Central memory CD8-positive, alpha-beta T cell (primary cell): Measurements from ENCODE around the gene TOMM40L.
"Not testable (repeated sequence)": the region's sequence is repeated elsewhere in the genome, so short reads cannot be mapped to it uniquely, and the experiment has no call there.

Experiments
- ATAC-seq: fragments of 150-1000 bp; cut with Tn5 transposase; replicated peaks from 2 replicates; pipeline ENCODE4 v1.10.0; 2022; ENCODE audit warnings: mild to moderate bottlenecking, moderate FRiP score, moderate number of reproducible peaks; ENCODE audit not compliant: poor library complexity, severe bottlenecking; ENCODE audit errors: extremely low read depth
- DNase-seq, 2 donors: peaks; one replicate each; pipeline ENCODE4 v3.0.0; 2021; ENCODE audit warnings: low spot score in 2 of 2
- H3K27ac Mint-ChIP-seq: one replicate; pipeline ENCODE4 v1.8.0; 2022; ENCODE audit warnings: low read depth, mild to moderate bottlenecking, moderate library complexity, mixed read lengths
- H3K27me3 Mint-ChIP-seq: one replicate; pipeline ENCODE4 v1.8.0; 2022; ENCODE audit warnings: mixed read lengths
- H3K36me3 Mint-ChIP-seq: one replicate; pipeline ENCODE4 v1.8.0; 2022; ENCODE audit warnings: mild to moderate bottlenecking, moderate library complexity, mixed read lengths; ENCODE audit not compliant: insufficient read depth
- H3K4me1 Mint-ChIP-seq: one replicate; pipeline ENCODE4 v1.8.0; 2022; ENCODE audit warnings: mixed read lengths
- H3K4me3 Mint-ChIP-seq: one replicate; pipeline ENCODE4 v1.8.0; 2022; ENCODE audit warnings: mild to moderate bottlenecking, moderate library complexity, mixed read lengths
- H3K9me3 Mint-ChIP-seq: one replicate; pipeline ENCODE4 v1.8.0; 2022; ENCODE audit warnings: mixed read lengths

Gene TOMM40L

DNA sequence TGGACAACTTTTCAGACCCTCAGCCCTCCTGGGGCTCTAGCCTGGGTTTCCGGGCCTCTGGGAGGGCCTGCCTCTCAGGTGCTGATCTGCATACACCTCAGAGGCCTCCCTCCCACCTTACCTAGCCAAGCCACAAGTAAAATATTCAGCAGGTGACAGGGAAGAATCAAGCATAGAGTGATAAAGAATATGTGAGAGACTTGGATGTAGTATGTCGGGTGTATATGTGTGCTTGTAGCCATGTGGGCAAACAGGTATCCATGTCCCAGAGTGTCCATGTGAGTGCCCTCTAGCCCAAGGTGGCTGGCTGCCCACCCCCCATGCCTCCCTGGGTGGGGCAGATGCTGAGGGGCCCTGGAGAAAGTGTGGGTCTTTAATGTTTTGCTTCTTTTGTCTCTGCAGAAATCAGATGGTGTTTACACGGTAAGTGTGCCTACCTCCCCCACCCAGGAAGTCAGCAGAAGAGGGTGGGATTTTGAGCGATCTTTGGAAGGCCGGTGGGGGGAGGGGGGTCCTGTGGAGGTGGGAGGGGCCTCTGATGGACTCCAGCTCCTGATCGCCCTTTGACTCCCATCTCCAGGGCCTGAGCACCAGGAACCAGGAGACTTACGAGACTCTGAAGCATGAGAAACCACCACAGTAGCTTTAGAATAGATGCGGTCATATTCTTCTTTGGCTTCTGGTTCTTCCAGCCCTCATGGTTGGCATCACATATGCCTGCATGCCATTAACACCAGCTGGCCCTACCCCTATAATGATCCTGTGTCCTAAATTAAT is 7.4 kb upstream of the TOMM40L start:
- Mint-ChIP-seq H3K9me3 (no peaks in the 10 kb centered on the region), H3K27ac (peak overlapping the region; percentile 47), H3K27me3 (no peaks in the 10 kb centered on the region), H3K4me1 (peaks cover 26% of the 10 kb centered on the region), H3K36me3 (peaks cover 18% of the 10 kb centered on the region), H3K4me3 (no peak overlapping the region)
- no peak for DNase-seq
- no peak for ATAC-seq

DNA sequence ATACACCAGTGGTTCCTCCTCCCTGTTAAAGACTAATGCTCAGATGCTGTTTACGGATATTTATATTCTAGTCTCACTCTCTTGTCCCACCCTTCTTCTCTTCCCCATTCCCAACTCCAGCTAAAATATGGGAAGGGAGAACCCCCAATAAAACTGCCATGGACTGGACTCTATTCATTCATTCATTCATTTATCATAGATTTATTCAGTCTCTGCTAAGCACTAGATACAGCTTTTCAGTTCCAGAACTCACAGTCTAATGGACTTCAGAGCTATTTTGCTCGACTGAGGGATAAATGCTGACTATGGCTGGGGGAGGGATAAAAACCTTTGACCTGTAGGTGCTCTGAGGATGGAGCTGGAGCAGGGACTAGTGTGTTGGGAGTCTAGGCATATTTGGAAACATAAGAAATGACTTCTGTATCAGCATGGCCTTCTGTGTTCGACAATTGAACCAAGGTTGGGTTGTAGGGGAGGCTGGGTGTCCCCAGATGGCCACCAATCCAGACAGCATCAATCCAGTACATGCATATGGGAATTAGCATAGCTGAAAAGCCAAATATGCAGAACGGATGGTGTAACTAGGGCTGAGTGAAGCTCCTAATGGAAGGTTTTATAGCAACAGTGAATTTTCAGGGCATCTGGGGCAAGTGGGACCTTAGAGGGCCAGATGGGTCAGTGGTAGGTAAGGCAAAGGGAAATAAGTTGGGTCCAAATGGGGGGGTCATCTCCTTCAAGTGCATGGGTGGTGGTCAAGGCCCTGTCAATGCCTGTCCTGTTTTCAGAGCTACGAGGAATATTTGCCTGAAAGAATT is 6.6 kb upstream of the TOMM40L start:
- Mint-ChIP-seq H3K27me3 (no peaks in the 10 kb centered on the region), H3K9me3 (no peaks in the 10 kb centered on the region), H3K36me3 (peaks cover 10% of the 10 kb centered on the region), H3K27ac (no peak overlapping the region), H3K4me3 (no peak overlapping the region), H3K4me1 (peaks cover 33% of the 10 kb centered on the region)
- DNase-seq (no peak), ATAC-seq (no peak)

DNA sequence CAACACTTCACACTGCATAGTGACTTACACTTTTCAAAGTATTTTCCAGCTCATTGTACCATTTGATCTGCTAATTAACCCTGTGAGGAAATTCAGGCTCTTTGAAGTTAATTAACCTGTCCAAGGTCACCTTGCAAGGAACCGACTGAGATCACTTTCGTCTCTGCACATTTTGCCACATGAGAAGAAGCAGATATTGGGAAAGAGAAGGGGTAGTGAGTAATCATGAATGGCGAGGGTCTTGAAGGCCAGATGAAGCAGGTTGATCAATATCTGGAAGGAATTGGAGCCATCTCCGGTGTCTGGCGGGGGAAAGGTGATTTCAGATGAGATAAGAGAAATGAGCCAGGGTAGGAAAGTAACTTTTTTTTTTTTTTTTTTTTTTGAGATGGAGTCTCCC is 5.9 kb upstream of the TOMM40L start:
- no peak for ATAC-seq
- Mint-ChIP-seq H3K36me3 (peaks cover 4% of the 10 kb centered on the region), H3K4me1 (peaks cover 33% of the 10 kb centered on the region), H3K27ac (no peak overlapping the region), H3K4me3 (no peak overlapping the region), H3K27me3 (no peaks in the 10 kb centered on the region), H3K9me3 (no peaks in the 10 kb centered on the region)
- no peak for DNase-seq

DNA sequence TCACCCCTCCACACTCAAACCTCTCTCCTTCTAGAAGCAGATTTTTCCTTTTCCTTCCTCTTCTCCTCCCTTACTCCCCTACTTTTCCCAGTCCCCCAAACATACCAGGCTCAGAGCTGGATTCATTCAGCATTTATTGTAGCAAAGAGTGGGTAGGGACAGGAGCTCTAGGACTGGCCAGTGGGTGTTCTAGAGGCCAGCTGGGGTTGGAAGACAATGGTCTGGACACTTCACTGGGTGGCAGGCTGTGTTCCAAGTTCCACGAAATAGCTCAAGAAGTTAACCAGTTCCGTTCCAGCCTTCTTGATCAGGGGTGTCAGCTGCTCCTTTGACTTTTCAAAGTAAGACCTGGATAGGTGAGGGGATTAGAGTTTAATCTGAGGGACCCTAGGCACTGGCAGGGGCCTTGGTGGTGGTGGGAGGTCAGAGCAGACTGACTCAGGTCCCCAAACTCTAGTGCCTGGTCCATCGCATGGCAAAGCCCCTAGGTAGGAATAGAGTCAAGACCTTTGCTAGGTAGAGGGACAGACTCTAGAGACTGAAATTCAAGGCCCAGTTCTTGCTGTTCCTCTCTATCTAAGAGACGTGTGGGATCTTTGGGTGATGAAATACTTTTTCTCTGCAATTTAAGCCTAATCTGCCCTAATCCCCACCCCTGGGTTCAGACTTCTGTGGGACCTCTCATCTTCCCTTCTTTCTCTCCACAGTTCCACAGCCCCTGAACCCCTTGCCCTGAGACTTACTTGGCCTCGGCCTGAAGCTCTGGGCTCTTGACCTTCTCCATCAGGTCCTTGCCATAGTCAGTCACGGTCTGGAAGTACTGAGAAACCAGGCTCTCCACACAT is 3.5 kb upstream of the TOMM40L start:
- Mint-ChIP-seq H3K27me3 (no peaks in the 10 kb centered on the region), H3K4me1 (peaks cover 51% of the 10 kb centered on the region), H3K27ac (no peak overlapping the region), H3K4me3 (no peak overlapping the region), H3K9me3 (no peaks in the 10 kb centered on the region), H3K36me3 (peaks cover 6% of the 10 kb centered on the region)
- no peak for DNase-seq
- no peak for ATAC-seq

DNA sequence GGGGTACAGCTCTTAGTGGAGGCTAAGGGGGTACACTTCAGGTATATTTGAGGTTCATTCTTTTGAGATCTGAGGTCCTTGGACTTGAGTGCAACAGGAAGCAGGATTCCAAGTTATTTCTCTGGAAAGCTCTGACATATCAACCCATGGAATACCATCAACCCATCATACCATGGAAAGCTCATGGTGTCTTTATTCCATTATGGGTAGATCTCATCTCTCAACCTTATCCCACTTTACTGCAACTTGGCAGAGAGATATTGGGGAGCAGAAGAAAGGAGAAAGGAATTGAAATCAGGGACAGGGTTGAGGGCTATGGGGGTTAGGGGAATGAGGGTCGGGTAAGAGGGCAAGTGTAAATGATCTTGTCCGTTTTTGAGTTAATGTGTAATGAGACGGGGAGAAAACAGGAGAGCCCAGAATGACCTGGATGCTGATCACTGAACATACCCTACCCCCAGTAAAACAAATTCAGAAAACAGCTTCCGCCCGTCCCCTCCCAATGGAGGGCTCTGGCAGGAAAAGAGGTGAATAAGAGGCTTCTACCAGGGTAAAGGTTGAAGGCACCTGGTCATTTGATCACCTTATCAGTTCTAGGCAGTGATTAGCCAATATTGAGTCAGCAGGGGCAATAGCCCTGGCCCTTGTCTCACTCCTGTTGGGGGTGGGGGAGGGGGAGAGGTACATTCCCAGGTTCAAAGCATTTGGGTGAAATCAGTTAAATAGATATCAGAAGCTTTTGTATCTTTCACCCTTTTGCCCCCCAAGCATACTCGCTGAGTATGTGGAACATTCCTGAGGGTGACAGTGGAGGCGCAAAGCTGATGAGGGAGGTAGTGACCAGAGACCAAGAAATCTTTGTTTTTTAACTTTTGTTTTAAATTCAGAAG is 1.8 kb upstream of the TOMM40L start:
- H3K36me3 Mint-ChIP-seq: peaks cover 8% of the 10 kb centered on the region
- H3K27ac Mint-ChIP-seq: peak overlapping the region; percentile 36
- H3K27me3 Mint-ChIP-seq: no peaks in the 10 kb centered on the region
- no peak overlapping the region for H3K4me3 Mint-ChIP-seq
- H3K4me1 Mint-ChIP-seq: peaks cover 41% of the 10 kb centered on the region
- H3K9me3 Mint-ChIP-seq: no peaks in the 10 kb centered on the region
- DNase-seq (no peak), ATAC-seq (no peak)

DNA sequence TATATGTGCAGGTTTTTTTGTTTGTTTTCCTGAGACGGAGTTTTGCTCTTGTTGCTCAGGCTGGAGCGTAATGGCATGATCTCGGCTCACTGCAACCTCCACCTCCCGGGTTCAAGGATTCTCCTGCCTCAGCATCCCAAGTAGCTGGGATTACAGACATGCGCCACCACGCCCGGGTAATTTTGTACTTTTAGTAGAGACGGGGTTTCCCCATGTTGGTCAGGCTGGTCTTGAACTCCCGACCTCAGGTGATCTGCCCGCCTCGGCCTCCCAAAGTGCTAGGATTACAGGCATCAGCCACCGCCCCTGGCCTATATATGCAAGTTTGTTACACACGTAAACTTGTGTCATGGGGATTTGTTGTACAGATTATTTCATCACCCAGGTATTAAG is 1.2 kb upstream of the TOMM40L start:
- not testable (repeated sequence) for H3K36me3 Mint-ChIP-seq, DNase-seq, H3K9me3 Mint-ChIP-seq, ATAC-seq, H3K4me3 Mint-ChIP-seq, H3K27me3 Mint-ChIP-seq, H3K27ac Mint-ChIP-seq
- peaks cover 38% of the 10 kb centered on the region for H3K4me1 Mint-ChIP-seq

DNA sequence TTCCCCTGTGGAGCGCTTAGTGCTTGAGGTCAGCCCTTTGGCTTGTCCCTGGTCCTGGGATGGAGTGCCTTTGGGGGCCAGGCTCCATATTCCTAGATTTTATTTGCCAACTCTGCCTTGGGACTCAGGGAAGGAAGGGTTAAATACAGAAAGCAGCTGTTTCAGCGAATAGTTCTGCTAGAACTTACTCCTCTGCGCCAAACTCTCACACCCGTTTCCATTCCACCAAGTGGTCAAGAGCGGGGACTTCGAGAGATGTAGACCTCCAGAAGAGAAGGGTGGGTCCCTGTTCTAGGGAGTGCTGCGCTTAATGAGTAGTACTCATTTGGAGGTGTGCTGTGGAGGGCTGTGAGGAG is 704 bp upstream of the TOMM40L start:
- Mint-ChIP-seq H3K4me1 (peaks cover 38% of the 10 kb centered on the region), H3K9me3 (no peaks in the 10 kb centered on the region), H3K4me3 (peak overlapping the region; percentile 25), H3K27me3 (no peaks in the 10 kb centered on the region), H3K27ac (no peak overlapping the region), H3K36me3 (peaks cover 11% of the 10 kb centered on the region)
- ATAC-seq (peak; percentile 1), DNase-seq (no peak)

DNA sequence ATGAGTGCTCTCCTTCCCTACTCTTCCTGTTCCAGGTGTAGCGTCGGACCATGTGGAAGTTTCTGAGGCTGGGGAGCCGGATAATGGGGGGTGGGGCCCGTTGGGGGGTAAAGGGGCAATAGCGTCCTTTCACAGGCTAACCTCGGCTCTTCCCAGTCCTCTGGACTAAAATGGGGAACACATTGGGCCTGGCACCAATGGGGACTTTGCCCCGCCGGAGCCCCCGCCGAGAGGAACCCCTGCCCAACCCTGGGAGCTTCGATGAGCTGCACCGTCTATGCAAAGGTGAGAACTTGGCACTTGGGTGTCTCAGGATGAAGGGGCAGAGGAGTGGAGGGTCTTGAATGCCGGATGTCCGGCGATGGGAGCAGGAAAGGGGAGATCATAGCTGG is 456 bp downstream of the TOMM40L start:
- H3K9me3 Mint-ChIP-seq: no peaks in the 10 kb centered on the region
- no peak for ATAC-seq
- DNase-seq: no peak
- peak overlapping the region; percentile 90 for H3K27ac Mint-ChIP-seq
- H3K27me3 Mint-ChIP-seq: no peaks in the 10 kb centered on the region
- peaks cover 15% of the 10 kb centered on the region for H3K36me3 Mint-ChIP-seq
- peaks cover 38% of the 10 kb centered on the region for H3K4me1 Mint-ChIP-seq
- H3K4me3 Mint-ChIP-seq: peak overlapping the region; percentile 93

DNA sequence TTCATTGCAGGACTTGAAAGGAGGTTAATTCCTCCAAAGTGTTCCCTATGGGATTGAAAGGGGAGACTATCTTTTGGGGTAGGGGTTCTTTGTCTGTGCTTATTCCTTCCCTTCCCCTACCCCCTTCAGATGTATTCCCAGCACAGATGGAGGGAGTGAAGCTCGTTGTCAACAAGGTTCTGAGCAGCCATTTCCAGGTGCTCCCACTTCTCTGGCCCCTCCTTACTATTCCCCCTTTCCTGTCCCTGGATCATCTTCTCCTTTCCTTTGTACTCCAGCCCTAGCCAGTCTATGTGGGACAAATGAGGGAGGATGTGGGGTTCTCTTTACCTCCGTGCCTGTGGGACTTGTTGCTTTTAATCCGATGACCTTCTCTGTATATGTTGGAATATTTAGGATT is 899 bp downstream of the TOMM40L start:
- DNase-seq (no peak), ATAC-seq (no peak)
- Mint-ChIP-seq H3K27ac (no peak overlapping the region), H3K27me3 (no peaks in the 10 kb centered on the region), H3K36me3 (peaks cover 15% of the 10 kb centered on the region), H3K9me3 (no peaks in the 10 kb centered on the region), H3K4me1 (peaks cover 38% of the 10 kb centered on the region), H3K4me3 (peak overlapping the region; percentile 93)

DNA sequence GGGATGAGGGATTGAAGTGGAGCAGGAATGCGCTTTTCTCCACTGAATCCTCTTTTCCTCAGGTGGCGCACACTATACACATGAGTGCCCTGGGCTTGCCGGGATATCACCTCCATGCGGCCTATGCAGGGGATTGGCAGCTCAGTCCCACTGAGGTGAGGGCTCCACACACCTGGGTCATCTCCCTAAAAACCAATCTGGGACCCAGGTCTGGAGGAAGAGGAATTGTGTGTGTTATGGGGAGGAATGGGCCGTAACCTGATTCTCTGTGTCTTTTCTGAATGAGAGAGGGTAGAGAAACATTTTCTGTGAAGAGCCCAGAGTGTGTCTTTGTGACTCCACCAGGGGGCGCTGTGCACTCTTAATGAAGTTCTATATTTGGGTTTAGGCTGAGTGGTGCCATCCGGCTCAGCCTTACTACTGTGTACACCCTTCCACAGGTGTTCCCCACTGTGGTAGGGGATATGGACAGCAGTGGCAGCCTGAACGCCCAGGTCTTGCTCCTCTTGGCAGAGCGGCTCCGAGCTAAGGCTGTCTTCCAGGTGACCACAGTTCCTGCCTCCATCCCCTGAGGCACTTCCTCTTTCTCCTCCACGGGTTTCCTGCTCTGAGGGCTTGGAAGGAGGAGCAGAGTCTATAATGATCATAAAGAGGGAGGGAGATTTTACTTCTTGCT is 1.5 kb downstream of the TOMM40L start:
- Mint-ChIP-seq H3K9me3 (no peaks in the 10 kb centered on the region), H3K27me3 (no peaks in the 10 kb centered on the region), H3K4me3 (peak overlapping the region; percentile 93), H3K27ac (no peak overlapping the region), H3K36me3 (peaks cover 15% of the 10 kb centered on the region), H3K4me1 (peaks cover 38% of the 10 kb centered on the region)
- ATAC-seq: peak; percentile 35
- peak; percentile 74 to 90 for DNase-seq

DNA sequence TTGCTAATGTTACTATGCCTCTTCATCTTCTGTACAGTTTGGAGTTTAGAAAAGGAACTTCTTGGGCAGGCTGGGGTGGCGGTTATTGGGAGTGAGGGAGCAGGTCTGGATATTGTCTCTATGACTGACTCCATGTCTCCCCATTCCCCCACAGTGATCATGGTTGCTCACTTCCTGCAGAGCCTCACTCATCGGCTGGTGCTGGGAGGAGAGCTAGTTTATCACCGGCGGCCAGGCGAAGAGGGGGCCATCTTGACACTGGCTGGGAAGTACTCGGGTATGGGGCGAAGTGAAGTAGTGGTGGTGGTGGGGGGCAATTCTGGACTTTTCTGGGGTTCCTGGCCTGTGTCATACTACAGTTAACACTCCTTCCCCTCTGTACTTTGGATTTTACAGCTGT is 2.2 kb downstream of the TOMM40L start:
- Mint-ChIP-seq H3K4me1 (peaks cover 38% of the 10 kb centered on the region), H3K9me3 (no peaks in the 10 kb centered on the region), H3K27ac (no peak overlapping the region), H3K27me3 (no peaks in the 10 kb centered on the region), H3K36me3 (peaks cover 15% of the 10 kb centered on the region), H3K4me3 (no peak overlapping the region)
- DNase-seq: no peak
- ATAC-seq: no peak
